Activated T-helper 1 cell treated with anti-CD3 and anti-CD28 coated beads, Interleukin-12 subunit alpha, Interleukin-12 subunit beta, Interleukin-2, Interleukin-4 antibody, amounts not matched to agents 30 ng/mL and 10 ng/mL and 1 ng/mL, durations not matched to agents 14 hours and 24 hours and 36 hours (primary cell): ENCODE results near the gene BTG2. TPM values are rescaled to one million over a fixed set of nuclear protein-coding genes. Genes with fewer than 3 reads are reported as not detected.
A peak's percentile ranks its signal among the peaks of the same experiment; 100 is the strongest.

ENCODE experiments used
- DNase-seq: peaks from one replicate; pipeline ENCODE4 v3.0.0; 2021; ENCODE audit warnings: low spot score
- H3K27ac Mint-ChIP-seq: one replicate; pipeline ENCODE4 v1.8.0; 2021; ENCODE audit warnings: mild to moderate bottlenecking, mixed read lengths
- H3K27me3 Mint-ChIP-seq: one replicate; pipeline ENCODE4 v1.8.0; 2022; ENCODE audit warnings: mild to moderate bottlenecking, moderate library complexity, mixed read lengths; ENCODE audit not compliant: insufficient read depth
- H3K36me3 Mint-ChIP-seq: one replicate; pipeline ENCODE4 v1.8.0; 2021; ENCODE audit warnings: low read depth, mixed read lengths
- H3K4me1 Mint-ChIP-seq: one replicate; pipeline ENCODE4 v1.8.0; 2021; ENCODE audit warnings: low read depth, mixed read lengths
- H3K4me3 Mint-ChIP-seq: one replicate; pipeline ENCODE4 v1.8.0; 2021; ENCODE audit warnings: mild to moderate bottlenecking, moderate library complexity, mixed read lengths
- H3K9me3 Mint-ChIP-seq: one replicate; pipeline ENCODE4 v1.8.0; 2021; ENCODE audit warnings: mixed read lengths
- intact Hi-C: fragments of 100-400 bp; cut with micrococcal nuclease; formaldehyde crosslinking; loops from one replicate; pipeline ENCODE4 v1.15.1; 2024
- total RNA-seq: library from RNA; stranded (reverse); gene quantifications from 2 replicates; pipeline ENCODE4 v1.2.3, GENCODE V29; 2022

Gene BTG2
- total RNA-seq, 1 donor from 2014 or later = 137 TPM

- Mint-ChIP-seq H3K4me1 (peaks cover 49% of the 10 kb centered on the region), H3K27ac (no peak overlapping the region), H3K27me3 (peaks cover 2% of the 10 kb centered on the region), H3K9me3 (no peaks in the 10 kb centered on the region), H3K4me3 (no peak overlapping the region), H3K36me3 (no peaks in the 10 kb centered on the region)
- no peak for DNase-seq
- intact Hi-C loops = loop anchor here (1.0 to 10.0 kb wide), 11 partner anchors 8 to 1179 kb away; partner anchors contain the start of genes ATP2B4, LAX1, PPFIA4 and PPP1R15B
Measured at GRCh38 chr1:203328714-203329122, 23.4 kb downstream of the BTG2 start.

GRCh38 chr1:203331224-203331623 is 25.9 kb downstream of the BTG2 start:
- H3K27ac Mint-ChIP-seq = no peak overlapping the region
- H3K4me1 Mint-ChIP-seq = peaks cover 33% of the 10 kb centered on the region
- no peak overlapping the region for H3K4me3 Mint-ChIP-seq
- H3K27me3 Mint-ChIP-seq = no peaks in the 10 kb centered on the region
- intact Hi-C loops = no loop called here
- H3K9me3 Mint-ChIP-seq = no peaks in the 10 kb centered on the region
- H3K36me3 Mint-ChIP-seq = no peaks in the 10 kb centered on the region
- DNase-seq = no peak

- Mint-ChIP-seq H3K27ac (no peak overlapping the region), H3K36me3 (no peaks in the 10 kb centered on the region)
- intact Hi-C loops = no loop called here
Measured at GRCh38 chr1:203335503-203335902, 30.2 kb downstream of the BTG2 start.

GRCh38 chr1:203336097-203336496 is 30.8 kb downstream of the BTG2 start:
- H3K36me3 Mint-ChIP-seq = no peaks in the 10 kb centered on the region
- no peak overlapping the region for H3K27ac Mint-ChIP-seq
- peaks cover 24% of the 10 kb centered on the region for H3K4me1 Mint-ChIP-seq
- DNase-seq = no peak
- H3K4me3 Mint-ChIP-seq = no peak overlapping the region
- intact Hi-C loops = no loop called here
- H3K27me3 Mint-ChIP-seq = peaks cover 14% of the 10 kb centered on the region
- no peaks in the 10 kb centered on the region for H3K9me3 Mint-ChIP-seq

More at GRCh38 chr1:203335503-203335902, 30.2 kb downstream of the BTG2 start:
- peaks cover 23% of the 10 kb centered on the region for H3K4me1 Mint-ChIP-seq
- H3K27me3 Mint-ChIP-seq = peaks cover 11% of the 10 kb centered on the region
- no peaks in the 10 kb centered on the region for H3K9me3 Mint-ChIP-seq
- no peak overlapping the region for H3K4me3 Mint-ChIP-seq
- no peak for DNase-seq

- peak; percentile 42 for DNase-seq
- Mint-ChIP-seq H3K36me3 (no peaks in the 10 kb centered on the region), H3K9me3 (no peaks in the 10 kb centered on the region), H3K27me3 (peaks cover 23% of the 10 kb centered on the region), H3K27ac (no peak overlapping the region), H3K4me1 (peaks cover 35% of the 10 kb centered on the region), H3K4me3 (no peak overlapping the region)
- intact Hi-C loops = loop anchor here (1.0 kb wide), 2 partner anchors 11 to 65 kb away; no protein-coding TSS in a partner anchor
Measured at GRCh38 chr1:203338335-203339036, 33.2 kb downstream of the BTG2 start.

GRCh38 chr1:203340112-203340790 is 34.9 kb downstream of the BTG2 start:
- Mint-ChIP-seq H3K9me3 (no peaks in the 10 kb centered on the region), H3K36me3 (no peaks in the 10 kb centered on the region), H3K27ac (no peak overlapping the region), H3K4me3 (no peak overlapping the region), H3K27me3 (peaks cover 30% of the 10 kb centered on the region), H3K4me1 (peaks cover 35% of the 10 kb centered on the region)
- intact Hi-C loops = loop anchor here (1.0 to 2.0 kb wide), 4 partner anchors 35 to 363 kb away; partner anchors contain the start of gene BTG2
- peak; percentile 45 for DNase-seq

GRCh38 chr1:203342192-203342940 is 37.0 kb downstream of the BTG2 start:
- Mint-ChIP-seq H3K9me3 (no peaks in the 10 kb centered on the region), H3K4me1 (peaks cover 20% of the 10 kb centered on the region), H3K4me3 (no peak overlapping the region), H3K27me3 (peaks cover 30% of the 10 kb centered on the region), H3K36me3 (no peaks in the 10 kb centered on the region), H3K27ac (no peak overlapping the region)
- intact Hi-C loops = no loop called here
- peak; percentile 34 for DNase-seq

- intact Hi-C loops = no loop called here
- Mint-ChIP-seq H3K4me1 (peaks cover 20% of the 10 kb centered on the region), H3K4me3 (no peak overlapping the region), H3K27me3 (peaks cover 27% of the 10 kb centered on the region), H3K36me3 (no peaks in the 10 kb centered on the region), H3K27ac (no peak overlapping the region), H3K9me3 (no peaks in the 10 kb centered on the region)
- DNase-seq = no peak
Measured at GRCh38 chr1:203343956-203344754, 38.8 kb downstream of the BTG2 start.

GRCh38 chr1:203346060-203346768 is 40.9 kb downstream of the BTG2 start:
- peaks cover 16% of the 10 kb centered on the region for H3K4me1 Mint-ChIP-seq

GRCh38 chr1:203346769-203347102 is 41.4 kb downstream of the BTG2 start:
- H3K36me3 Mint-ChIP-seq = no peaks in the 10 kb centered on the region
- no peak for DNase-seq
- intact Hi-C loops = no loop called here
- H3K27me3 Mint-ChIP-seq = peaks cover 15% of the 10 kb centered on the region
- peaks cover 14% of the 10 kb centered on the region for H3K4me1 Mint-ChIP-seq
- no peak overlapping the region for H3K4me3 Mint-ChIP-seq
- no peak overlapping the region for H3K27ac Mint-ChIP-seq
- H3K9me3 Mint-ChIP-seq = no peaks in the 10 kb centered on the region

More at GRCh38 chr1:203346060-203346768, 40.9 kb downstream of the BTG2 start:
- no peaks in the 10 kb centered on the region for H3K9me3 Mint-ChIP-seq
- H3K36me3 Mint-ChIP-seq = no peaks in the 10 kb centered on the region
- peaks cover 15% of the 10 kb centered on the region for H3K27me3 Mint-ChIP-seq
- no peak overlapping the region for H3K27ac Mint-ChIP-seq
- H3K4me3 Mint-ChIP-seq = no peak overlapping the region
- intact Hi-C loops = no loop called here
- DNase-seq = no peak

- H3K27me3 Mint-ChIP-seq = peaks cover 13% of the 10 kb centered on the region
- H3K27ac Mint-ChIP-seq = no peak overlapping the region
- H3K9me3 Mint-ChIP-seq = no peaks in the 10 kb centered on the region
- no peak overlapping the region for H3K4me3 Mint-ChIP-seq
- intact Hi-C loops = no loop called here
- peaks cover 6% of the 10 kb centered on the region for H3K4me1 Mint-ChIP-seq
- DNase-seq = no peak
- H3K36me3 Mint-ChIP-seq = no peaks in the 10 kb centered on the region
Measured at GRCh38 chr1:203349166-203349565, 43.8 kb downstream of the BTG2 start.
